HCT116 (cell line): ENCODE measurements around the gene RHBDD2.

Experiments used
- EZH2 ChIP-seq: fragments of 200-600 bp; sonication (generic); IDR thresholded peaks from 2 replicates; pipeline ENCODE4 v1.6.1; 2017; ENCODE audit warnings: antibody characterized with exemption, mixed run types
- EZH2phosphoT487 ChIP-seq: fragments of 200-600 bp; IDR thresholded peaks from 2 replicates; pipeline ENCODE4 v1.6.1; 2018; ENCODE audit warnings: antibody characterized with exemption, borderline replicate concordance
- JUND ChIP-seq: IDR thresholded peaks from 2 replicates; pipeline ENCODE4 v1.6.1; 2012
- MAX ChIP-seq: IDR thresholded peaks from 2 replicates; pipeline ENCODE4 v1.6.1; 2012
- POLR2A ChIP-seq: IDR thresholded peaks from 2 replicates; pipeline ENCODE4 v1.7.0; 2011; ENCODE audit warnings: borderline replicate concordance; ENCODE audit not compliant: insufficient read depth, insufficient read length; ENCODE audit errors: extremely low read depth
- POLR2AphosphoS5 ChIP-seq: IDR thresholded peaks from 2 replicates; pipeline ENCODE4 v1.6.1; 2011; ENCODE audit warnings: mild to moderate bottlenecking, low read depth, low read length, moderate library complexity
- RAD21 ChIP-seq: IDR thresholded peaks from 2 replicates; pipeline ENCODE4 v1.6.1; 2012; ENCODE audit warnings: low read depth, mild to moderate bottlenecking
- TF ChIP-seq, protein P1 (sequence below), 3 experiments: fragments of 200-600 bp in 1 of 3; sonication (generic) in 1 of 3; IDR thresholded peaks in 2 of 3; conservative IDR thresholded peaks in 1 of 3; 2 replicates each; pipeline ENCODE4 v1.5.1; 2012 to 2017; ENCODE audit warnings: low read depth in 2 of 3, low read length in 2 of 3, antibody characterized with exemption in 1 of 3, borderline replicate concordance in 1 of 3, control low read depth in 1 of 3, mild to moderate bottlenecking in 1 of 3, mixed read lengths in 1 of 3, mixed run types in 1 of 3, moderate library complexity in 1 of 3; ENCODE audit not compliant: insufficient read depth in 1 of 3

- TF ChIP-seq, protein P1, sequence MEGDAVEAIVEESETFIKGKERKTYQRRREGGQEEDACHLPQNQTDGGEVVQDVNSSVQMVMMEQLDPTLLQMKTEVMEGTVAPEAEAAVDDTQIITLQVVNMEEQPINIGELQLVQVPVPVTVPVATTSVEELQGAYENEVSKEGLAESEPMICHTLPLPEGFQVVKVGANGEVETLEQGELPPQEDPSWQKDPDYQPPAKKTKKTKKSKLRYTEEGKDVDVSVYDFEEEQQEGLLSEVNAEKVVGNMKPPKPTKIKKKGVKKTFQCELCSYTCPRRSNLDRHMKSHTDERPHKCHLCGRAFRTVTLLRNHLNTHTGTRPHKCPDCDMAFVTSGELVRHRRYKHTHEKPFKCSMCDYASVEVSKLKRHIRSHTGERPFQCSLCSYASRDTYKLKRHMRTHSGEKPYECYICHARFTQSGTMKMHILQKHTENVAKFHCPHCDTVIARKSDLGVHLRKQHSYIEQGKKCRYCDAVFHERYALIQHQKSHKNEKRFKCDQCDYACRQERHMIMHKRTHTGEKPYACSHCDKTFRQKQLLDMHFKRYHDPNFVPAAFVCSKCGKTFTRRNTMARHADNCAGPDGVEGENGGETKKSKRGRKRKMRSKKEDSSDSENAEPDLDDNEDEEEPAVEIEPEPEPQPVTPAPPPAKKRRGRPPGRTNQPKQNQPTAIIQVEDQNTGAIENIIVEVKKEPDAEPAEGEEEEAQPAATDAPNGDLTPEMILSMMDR (IDR thresholded peaks at IDR 0.05 in 2 of 3, conservative IDR thresholded peaks at IDR 0.05 in 1 of 3; ENCODE audit: borderline replicate concordance in 1 of 3, insufficient read depth in 1 of 3, low read depth in 2 of 3, low read length in 2 of 3): no peak
- TF ChIP-seq JUND (no peak), EZH2phosphoT487 (no peak), POLR2AphosphoS5 (no peak), EZH2 (no peak), POLR2A (no peak), MAX (no peak), RAD21 (no peak)
Observed at GRCh38 chr7:75880242-75880641, 1.4 kb downstream of the RHBDD2 start.
